Measurements from ENCODE around the gene SRD5A3. TPM values are rescaled to one million over a fixed set of nuclear protein-coding genes. Genes with fewer than 3 reads are reported as not detected.
A peak's percentile ranks its signal among the peaks of the same experiment; 100 is the strongest.

SRD5A3 gene
- total RNA-seq, 1 experiment from 2014 or later = 5.4 TPM

DNA sequence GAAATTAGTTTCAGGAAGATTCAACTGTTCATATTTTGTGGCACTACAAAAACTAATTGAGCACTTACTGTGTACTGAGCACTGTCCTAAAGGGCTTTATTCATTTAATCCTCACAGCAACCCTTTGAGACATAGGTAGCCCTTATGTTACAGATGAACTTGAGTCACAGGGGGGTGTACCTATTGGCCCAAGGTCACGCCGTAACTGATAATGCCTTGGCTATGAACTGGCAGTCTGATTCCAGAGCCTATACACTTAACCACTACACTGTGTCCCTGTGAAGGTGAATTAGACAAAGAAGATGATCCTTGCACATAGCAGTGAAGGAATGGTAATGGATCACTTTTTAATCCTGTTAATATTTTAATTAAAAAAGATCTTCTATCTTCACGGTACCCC is 61.7 kb downstream of the SRD5A3 start:
- no peak for DNase-seq (ENCODE audit: low read depth)

- DNase-seq (ENCODE audit: low read depth) = peak; percentile 7
Measured at GRCh38 chr4:55409468-55410171, 63.6 kb downstream of the SRD5A3 start.

- DNase-seq (ENCODE audit: low read depth) = no peak
Measured at GRCh38 chr4:55410431-55410830, 64.4 kb downstream of the SRD5A3 start.

DNA sequence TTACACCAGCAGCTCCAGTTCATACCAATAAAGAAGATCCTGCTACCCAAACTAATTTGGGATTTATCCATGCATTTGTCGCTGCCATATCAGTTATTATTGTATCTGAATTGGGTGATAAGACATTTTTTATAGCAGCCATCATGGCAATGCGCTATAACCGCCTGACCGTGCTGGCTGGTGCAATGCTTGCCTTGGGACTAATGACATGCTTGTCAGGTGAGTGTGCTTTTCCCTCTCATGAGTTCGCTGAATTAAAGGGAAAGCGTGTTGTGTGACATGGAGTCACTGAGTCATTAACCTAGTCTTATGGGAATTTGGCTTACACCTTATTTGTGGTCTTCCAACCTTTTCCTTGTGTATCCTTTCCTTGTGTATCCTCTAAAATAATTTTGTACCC is 65.6 kb downstream of the SRD5A3 start:
- DNase-seq (ENCODE audit: low read depth) = no peak

DNA sequence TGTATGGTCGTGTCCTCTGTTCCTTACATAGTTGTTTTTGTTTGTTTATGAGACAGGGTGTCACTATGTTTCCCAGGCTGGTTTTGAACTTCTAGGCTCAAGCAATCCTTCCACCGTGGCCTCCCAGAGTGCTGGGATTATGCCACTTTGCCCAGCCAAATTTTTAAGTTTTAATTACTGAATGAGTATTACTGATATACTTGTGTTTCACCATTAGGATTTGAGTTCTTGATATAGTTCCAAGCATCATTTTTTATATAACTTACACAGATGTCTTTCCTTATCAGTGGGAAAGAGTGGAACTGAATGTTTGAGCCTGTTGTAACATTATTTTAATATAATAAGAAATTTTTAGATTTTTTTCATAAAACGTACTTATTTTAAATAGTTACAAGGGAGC is 70.1 kb downstream of the SRD5A3 start:
- DNase-seq (ENCODE audit: low read depth) = no peak

Other genes with a start within 250 kb of the SRD5A3 start
- 0.48 and 1.1 TPM in 2 replicates for gene KDR, start 220.6 kb upstream of the SRD5A3 start, total RNA-seq (2014; rRNA removed; shearing (Covaris generic))
- gene TMEM165, start 49.7 kb downstream of the SRD5A3 start, total RNA-seq (2014; rRNA removed; shearing (Covaris generic)) = 107 and 165 TPM in 2 replicates
- gene CLOCK, start 200.7 kb downstream of the SRD5A3 start, total RNA-seq (2014; rRNA removed; shearing (Covaris generic)) = 10.1 and 12.3 TPM in 2 replicates
- not detected in 2 replicates for gene PDCL2, start 246.0 kb downstream of the SRD5A3 start, total RNA-seq (2014; rRNA removed; shearing (Covaris generic))